GM19452 (cell line): ENCODE measurements around the gene TMEM185B.
"Not testable (repeated sequence)": the region's sequence is repeated elsewhere in the genome, so short reads cannot be mapped to it uniquely, and the experiment has no call there.

Source experiments
- ATAC-seq: cut with Tn5 transposase; IDR thresholded peaks from one replicate; pipeline ENCODE4 v1.9.1; 2021; ENCODE audit not compliant: unreplicated experiment

The TMEM185B gene

DNA sequence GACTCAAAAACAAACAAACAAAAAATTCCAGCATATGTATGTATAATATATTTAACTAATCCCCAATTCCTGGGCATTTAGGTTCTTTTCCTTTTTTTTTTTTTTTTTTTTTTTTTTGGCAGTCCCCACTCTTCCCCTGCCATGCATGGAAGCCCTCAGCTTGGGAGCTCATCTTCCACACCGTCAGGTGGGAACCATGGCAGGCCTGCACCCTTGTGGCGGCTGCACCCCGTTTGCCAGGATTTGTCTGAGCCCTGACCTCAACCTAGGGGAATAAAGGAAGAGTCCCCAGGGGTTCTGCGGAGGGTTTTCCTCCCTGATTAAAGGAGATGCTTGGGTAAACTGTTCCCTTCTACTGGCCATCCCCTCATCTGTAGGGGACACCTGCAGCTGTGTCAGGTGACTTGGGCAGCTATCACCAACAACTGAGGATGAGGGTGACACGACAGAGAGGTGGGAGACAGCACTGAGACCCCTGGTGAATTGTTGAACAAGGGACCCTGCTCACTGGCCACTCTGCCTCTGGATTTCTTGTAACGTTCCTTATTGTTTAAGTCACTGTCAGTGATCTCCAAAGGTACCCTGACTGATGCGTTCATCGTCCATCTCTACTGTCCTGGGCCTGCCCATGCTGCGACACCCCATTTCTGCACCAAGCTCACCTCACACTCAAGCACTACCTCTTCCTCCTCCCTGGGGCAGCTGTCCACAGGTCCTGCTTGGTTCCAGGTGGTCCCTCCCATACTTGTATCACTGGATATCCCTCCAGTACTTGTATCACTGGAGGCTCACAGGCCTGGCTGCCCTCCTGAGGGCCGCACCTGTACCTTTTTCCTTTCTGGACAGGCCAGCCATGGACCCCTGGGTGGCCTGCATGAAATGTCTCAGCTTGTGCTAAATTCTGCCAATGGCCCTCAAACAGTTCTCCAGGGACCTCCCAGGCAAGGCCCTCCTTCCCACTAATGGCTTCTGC, 14.5 kb downstream of the TMEM185B start:
- no peak for ATAC-seq

DNA sequence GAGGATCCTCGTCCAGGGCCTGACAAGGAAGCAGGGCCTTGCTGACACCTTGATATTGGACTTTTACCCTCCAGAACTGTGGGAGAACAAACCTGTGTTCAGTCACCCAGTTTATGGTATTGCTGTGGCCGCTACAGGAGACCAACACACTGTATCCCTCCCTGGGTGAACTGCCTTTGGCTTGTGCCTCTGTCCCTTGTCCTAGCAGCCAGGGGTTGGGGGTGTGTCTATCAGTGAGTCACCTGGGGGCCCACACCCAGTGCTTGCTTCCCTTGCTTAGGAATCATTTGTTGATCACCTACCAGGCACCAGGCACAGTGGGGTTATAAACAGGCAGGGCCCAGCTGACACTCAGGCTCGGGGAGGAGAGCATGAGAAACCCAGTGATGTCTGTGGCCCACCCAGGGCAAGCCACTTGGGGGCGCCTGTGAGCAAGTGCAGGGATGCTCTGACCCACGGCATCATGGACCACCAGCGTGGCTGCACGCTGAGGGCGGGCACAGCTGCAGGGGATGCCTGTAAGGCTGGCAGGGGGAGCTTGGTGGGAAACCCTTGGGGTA, 17.1 kb downstream of the TMEM185B start:
- no peak for ATAC-seq

DNA sequence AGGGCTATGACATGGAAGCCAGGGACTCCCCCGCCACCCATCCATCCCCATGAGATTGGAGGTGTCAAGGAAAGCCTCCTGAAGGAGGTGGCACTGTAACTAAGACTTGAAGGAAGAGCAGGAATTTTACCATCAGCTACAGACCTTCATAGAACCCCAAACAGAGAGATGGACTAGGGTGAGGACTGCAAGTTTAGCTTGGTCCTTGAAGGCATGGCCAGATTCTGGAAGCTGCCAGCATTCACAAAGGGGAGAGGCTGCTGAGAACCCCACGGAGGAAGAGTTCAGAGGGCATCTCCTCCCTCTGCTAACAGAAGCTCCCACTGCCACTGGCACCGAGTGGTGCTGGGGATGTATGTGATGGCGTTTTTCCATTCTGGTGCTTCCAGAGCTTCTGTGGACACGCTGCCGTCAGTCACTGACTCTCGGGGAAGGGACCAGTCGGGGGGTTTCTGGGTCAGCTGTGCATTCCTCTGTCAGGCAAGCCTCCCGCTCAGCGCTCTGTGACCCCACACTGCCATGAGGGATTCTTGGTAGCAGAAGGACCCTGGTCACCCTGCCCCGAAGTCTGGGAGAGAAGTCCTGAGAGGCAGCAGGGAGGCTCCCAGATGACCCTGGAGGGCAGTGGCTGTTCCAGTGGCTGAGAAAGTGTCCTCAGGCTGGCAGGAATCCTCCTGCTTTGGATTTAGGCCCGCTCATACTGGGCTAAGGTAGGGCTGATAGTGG, 18.1 kb downstream of the TMEM185B start:
- no peak for ATAC-seq

DNA sequence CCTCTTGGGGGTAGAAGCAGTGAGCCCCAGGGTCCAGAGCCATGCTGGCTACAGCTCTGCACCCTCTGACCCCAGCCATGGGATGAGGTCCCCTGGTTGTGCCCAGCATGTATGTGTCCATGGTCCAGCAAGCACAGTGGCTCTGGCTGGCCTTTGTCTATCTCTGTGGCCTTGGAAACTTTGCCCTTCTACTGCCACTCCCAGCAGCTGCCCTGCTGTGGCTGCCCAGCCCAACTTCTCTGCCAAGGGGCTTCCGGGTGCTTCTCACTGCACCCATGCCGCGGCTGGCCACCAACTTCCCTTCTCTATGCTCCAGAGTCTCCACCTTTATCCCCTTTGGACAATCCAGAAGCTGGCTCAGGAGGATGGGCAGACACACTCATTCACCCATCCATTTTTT, 18.8 kb downstream of the TMEM185B start:
- no peak for ATAC-seq

DNA sequence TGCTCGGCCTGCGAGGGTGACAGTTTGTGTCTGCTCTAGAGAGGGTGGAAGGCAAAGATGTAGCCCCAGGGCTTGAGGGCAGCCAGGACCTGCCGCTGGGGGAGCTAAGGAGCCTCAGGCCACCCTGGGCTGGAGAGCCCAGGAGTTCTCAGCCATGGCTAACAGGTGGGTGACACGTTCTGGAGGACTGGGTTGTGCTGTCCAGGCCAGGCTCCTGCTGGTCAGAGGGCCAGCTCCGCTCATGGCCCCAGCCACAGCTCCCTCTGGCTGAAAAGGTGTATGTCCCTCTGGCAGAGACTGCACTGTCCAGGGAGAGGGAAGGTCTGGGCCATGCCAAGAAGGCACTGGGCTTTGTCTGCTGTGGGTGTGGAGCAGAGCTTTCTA, 19.2 kb downstream of the TMEM185B start:
- ATAC-seq = no peak

DNA sequence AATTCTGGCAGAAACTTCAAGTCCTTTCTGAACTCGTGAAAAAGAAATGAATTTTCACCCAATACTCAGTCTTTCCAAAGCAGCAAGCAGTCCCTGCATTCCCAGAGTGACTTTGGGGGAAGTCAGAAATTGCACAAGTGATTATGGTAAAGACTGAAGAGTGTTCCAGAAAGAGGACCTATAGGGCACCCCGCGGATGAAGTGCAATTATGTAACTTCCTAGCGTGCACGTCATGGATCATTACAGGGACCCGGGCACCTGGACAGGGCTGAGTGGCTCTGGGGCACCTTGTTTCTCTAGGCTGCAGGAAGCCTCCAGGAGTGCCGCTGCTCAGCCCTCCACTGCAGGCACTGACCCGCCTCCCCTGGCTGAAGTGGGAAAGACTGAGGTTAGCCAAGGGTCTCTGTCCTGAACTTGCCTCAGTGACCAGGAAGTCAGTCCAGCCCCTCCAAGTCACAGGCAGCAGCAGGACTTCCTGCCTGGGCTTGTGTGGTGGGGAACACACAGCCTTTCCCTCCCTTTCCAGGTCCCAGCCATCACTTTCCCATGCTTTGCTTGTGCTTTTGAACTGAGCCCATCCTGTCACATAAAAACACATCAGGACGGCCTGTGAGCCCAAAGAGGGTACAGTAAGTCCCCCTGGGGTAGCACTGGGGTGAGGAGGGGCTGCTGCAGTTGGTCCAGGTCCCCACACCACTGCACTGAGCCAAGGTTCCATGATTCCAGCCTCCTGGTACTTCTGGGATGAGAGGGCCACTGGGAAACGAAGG, 19.8 kb downstream of the TMEM185B start:
- no peak for ATAC-seq

DNA sequence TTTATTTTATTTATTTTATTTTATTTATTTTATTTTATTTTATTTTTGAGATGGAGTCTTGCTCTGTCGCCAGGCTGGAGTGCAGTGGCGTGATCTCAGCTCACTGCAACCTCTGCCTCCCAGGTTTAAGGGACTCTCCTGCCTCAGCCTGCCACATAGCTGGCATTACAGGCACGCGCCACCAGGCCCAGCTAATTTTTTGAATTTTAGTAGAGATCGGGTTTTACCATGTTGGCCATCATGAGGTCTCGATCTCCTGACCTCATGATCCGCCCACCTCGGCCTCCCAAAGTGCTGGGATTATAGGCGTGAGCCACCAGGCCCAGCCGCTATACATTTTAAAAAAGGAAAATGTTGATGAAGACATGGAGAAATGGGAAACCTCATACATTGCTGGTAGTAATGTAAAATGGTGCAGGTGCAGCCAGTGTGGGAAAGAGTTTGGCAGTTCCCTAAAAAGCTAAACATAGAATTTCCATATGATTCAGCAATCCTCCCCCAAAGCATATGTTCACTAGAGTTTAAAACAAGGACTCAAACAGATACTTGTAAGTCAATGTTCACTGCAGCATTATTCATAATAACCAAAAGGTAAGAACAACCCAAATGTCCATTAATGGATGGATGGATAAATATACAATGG, 23.3 kb downstream of the TMEM185B start:
- ATAC-seq = not testable (repeated sequence)

DNA sequence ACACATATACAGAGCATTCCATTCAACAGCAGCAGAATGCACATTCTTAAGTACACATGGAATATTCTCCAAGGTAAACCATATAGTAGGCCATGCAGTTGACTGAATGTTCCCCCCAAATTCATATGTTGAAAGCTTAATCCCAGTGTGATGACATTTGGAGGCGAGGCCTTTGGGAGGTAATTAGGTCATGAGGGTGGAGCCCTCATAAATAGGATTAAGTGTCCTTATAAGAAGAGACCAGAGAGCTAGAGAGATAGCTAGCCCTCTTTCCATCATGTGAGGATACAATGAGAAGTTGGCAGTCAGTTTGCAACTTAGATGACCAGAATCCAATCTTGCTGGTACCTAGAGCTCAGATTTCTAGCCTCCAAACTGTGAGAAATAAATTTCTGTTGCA, 27.6 kb downstream of the TMEM185B start:
- no peak for ATAC-seq

DNA sequence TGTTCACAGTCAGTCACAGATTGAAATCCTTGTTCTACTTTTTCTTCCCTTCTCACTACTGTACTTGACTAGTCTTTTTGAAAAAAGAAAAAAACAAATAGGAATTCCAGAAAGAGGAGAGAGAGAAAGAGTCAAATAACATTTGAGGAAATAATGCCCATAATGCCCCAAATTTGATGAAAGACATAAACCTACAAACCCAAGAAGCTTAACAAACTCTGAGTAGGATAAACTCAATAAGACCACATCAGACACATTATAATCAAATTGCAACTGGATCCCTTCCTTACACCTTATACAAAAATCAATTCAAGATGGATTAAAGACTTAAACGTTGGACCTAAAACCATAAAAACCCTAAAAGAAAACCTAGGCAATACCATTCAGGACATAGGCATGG, 30.9 kb downstream of the TMEM185B start:
- ATAC-seq = no peak

DNA sequence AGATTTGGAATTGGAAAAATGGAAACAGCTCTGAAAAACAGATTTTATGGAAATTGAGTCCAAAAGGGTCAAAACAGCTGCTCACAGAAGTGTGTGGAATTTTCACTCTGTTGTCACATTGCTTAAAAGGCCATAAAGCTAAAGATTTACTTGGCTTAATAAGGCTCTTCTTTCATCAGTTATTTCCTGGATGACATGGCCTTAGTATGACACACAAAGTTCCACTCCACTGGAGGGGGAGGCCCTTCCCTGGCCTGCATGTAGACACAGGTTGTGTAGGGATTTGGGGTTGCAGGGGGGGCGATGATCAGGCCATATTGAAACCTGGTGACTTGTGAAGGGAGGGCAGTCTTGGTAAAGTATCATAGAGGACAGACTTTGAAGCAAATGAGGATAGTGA, 34.0 kb downstream of the TMEM185B start:
- ATAC-seq = no peak

DNA sequence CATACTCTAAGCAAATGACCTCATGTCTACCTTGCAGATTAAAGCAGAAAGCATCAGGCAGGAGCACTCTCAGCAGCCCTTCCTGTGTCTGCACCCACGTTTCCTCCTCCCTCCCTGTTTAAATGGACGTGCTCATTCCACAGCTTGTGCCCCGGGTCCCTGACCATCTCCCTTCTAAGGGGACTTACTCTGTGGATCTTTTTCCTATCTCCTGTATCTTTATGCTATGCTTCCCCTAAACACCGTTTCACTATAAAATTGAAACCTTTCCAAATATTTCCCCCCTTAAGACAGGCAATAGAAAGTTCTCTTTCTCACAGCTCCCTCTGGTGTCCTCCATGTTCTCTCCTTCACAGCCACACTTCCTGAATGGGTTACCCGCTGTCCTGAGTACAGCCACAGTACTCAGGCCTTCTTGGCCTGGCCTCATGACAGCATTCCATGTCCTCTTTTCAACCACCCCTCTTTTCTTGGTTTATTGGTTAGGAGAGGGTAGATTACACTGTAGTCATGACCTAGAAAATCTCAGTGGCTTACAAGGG, 41.1 kb downstream of the TMEM185B start:
- no peak for ATAC-seq

DNA sequence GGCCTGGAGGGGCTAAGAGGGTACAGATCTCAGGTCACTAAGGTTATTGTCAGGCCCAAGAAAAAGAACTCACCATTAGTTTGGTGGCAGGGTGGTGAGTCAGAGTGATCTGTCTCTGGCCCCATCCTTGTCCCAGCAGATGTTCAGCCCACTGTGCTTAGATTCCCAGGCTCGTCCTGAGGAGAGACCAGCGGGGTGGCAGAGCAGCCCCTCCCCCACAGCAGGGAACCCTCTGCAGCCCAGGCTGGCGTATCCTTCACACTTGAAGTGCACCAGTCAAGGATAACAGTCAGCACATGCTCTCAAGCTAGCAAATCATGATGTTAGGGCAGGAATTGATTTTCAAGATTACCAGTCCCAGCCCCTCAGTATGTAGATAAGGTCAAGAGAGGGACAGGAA, 43.1 kb downstream of the TMEM185B start:
- ATAC-seq = no peak

DNA sequence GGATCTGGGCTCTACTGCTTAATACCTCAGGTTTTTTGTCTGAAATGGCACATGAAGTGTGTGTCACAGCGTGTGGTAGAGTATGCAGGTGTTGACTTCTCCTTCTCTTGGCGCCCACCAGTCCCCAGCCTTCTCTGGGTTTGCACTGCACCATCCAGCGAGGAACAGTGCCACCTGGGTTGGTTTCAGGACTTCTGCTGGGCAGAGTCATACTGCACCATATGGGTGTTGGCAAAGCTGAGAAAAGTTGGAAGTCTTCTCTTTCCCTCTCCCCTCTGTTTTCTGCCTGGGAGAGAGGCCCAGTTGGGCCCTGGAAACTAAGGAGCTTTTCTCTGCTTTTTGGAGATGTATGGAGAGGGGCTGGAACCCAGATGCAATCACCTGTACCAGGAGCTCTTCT, 43.8 kb downstream of the TMEM185B start:
- ATAC-seq = no peak

DNA sequence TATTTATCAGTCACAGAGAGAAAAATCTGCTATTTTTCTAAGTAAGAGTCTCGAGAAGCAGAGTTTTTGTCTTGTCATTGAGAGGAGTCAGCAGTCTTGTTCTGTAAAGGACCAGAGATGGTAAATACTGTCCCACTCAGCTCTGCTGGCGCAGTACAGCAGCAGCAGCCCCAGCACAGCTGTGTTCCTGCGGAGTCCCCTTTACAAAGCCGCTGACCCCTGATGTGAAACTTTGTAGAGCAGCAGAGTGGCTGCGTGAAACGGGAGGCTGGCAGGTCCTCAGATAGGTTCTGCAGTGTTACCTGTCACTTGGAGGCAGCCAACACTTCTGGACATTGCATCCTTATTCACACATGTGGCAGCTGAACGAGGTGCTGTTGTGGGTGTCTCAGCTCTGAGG, 45.2 kb downstream of the TMEM185B start:
- no peak for ATAC-seq

DNA sequence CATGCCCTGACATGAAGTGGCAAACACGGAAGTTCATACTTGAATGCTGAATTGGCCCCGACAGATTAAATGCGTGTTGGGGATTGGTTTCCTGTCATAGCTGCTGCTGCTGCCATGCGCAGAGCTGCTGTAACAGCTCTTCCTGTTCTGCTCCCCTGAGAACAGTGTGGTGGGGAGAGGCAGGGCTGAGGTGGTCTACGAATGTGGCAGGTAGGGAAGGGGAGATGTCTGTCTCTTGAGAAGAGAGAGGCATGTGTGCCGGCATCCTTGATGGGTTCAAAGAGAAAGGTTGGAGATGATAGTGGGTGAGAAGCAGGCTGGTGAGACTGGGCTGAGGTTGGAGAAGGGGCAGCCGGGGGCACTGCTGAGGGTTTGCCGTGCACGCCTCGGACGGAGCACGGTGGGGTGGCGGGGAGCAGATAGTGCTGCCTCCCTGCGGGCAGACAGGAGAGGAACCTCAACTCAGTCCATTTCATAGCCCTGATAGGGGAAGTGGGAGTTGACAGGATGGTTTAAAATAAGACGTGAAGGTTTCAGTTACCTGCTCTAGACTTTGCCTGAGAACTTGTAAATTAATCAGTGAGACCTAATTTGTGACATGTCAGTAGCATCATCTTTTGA, 46.1 kb downstream of the TMEM185B start:
- ATAC-seq = peak; percentile 96

DNA sequence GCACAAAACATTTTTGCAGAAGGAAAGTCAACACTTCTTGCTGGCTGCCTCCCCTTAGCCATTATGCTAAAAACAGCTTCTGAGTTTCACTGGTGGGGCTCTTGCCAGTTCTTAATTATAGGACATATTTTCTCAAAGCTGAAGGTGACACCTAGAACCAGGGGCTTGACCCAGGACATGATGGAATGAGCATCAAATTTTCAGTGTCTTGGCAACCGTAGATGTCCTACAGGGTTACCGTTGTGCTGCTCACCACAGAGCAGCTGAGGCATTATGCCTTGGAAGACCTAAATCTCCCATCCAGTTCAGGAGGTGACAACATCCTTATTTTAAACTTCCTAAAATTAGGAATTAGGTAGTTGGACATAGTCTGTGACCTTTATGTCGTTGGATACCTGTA, 46.7 kb downstream of the TMEM185B start:
- no peak for ATAC-seq

DNA sequence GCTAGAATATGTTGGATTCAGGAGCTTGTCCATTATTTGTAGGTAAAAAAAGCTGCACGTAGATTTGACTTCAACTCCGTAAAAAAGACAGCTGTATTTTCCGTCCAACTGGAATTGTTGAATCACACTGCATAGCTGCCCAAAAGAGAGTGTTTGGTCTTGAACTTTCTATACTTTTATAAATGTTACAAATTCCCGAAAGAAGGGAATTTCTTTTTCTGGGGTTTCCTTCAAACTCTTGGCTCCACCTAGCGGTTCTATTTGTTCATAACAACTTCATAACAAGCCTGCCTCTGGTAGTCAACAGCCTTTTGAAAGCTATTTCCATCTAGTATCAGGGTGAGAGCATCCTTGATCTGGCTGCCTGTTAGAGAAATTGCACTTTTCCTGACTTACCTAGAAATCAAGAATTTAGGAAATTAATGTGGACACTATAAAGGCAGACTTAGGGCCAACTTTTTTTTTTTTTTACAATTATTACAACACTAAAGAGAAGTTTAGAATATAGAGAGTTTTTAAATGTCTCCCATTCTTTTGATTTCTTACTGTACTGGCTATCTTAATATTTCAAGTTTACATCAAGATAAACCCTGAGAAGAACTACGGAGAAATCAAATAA, 48.1 kb downstream of the TMEM185B start:
- ATAC-seq = no peak
